Parathyroid adenoma (tissue), 2 donors: ENCODE results near the gene CLBA1.
A peak's percentile ranks its signal among the peaks of the same experiment; 100 is the strongest.

ENCODE experiments used
- H2AFZ ChIP-seq: fragments of 300-600 bp; sonication (generic); one replicate; pipeline ENCODE4 v1.7.0; 2017; ENCODE audit warnings: antibody characterized with exemption, mild to moderate bottlenecking
- H3K27ac ChIP-seq: fragments of 300-600 bp; sonication (generic); one replicate; pipeline ENCODE4 v1.7.0; 2017
- H3K27me3 ChIP-seq: fragments of 300-600 bp; sonication (generic); one replicate; pipeline ENCODE4 v1.7.0; 2017; ENCODE audit warnings: low read length; ENCODE audit not compliant: control insufficient read depth, insufficient read depth
- H3K36me3 ChIP-seq: fragments of 300-600 bp; sonication (generic); one replicate; pipeline ENCODE4 v1.7.0; 2017; ENCODE audit warnings: low read length; ENCODE audit not compliant: control insufficient read depth, insufficient read depth
- H3K4me1 ChIP-seq: fragments of 300-600 bp; sonication (generic); one replicate; pipeline ENCODE4 v1.7.0; 2017; ENCODE audit warnings: control low read depth
- H3K4me2 ChIP-seq: fragments of 300-600 bp; sonication (generic); one replicate; pipeline ENCODE4 v1.7.0; 2017; ENCODE audit warnings: low read length
- H3K4me3 ChIP-seq: fragments of 300-600 bp; sonication (generic); one replicate; pipeline ENCODE4 v1.7.0; 2017; ENCODE audit warnings: low read depth, low read length
- H3K79me2 ChIP-seq: fragments of 300-600 bp; sonication (generic); one replicate; pipeline ENCODE4 v1.7.0; 2017; ENCODE audit warnings: control low read depth
- H3K9ac ChIP-seq: fragments of 300-600 bp; sonication (generic); one replicate; pipeline ENCODE4 v1.7.0; 2017; ENCODE audit warnings: mild to moderate bottlenecking
- H3K9me3 ChIP-seq: fragments of 300-600 bp; sonication (generic); one replicate; pipeline ENCODE4 v1.7.0; 2017; ENCODE audit warnings: low read length; ENCODE audit not compliant: control insufficient read depth
- TF ChIP-seq, protein P1 (sequence below): fragments of 300-600 bp; sonication (generic); IDR thresholded peaks from one replicate; pipeline ENCODE4 v1.7.0; 2017; ENCODE audit warnings: antibody characterized with exemption, mild to moderate bottlenecking
- donor health status: primary hyperparathyroidism.

The CLBA1 gene

DNA sequence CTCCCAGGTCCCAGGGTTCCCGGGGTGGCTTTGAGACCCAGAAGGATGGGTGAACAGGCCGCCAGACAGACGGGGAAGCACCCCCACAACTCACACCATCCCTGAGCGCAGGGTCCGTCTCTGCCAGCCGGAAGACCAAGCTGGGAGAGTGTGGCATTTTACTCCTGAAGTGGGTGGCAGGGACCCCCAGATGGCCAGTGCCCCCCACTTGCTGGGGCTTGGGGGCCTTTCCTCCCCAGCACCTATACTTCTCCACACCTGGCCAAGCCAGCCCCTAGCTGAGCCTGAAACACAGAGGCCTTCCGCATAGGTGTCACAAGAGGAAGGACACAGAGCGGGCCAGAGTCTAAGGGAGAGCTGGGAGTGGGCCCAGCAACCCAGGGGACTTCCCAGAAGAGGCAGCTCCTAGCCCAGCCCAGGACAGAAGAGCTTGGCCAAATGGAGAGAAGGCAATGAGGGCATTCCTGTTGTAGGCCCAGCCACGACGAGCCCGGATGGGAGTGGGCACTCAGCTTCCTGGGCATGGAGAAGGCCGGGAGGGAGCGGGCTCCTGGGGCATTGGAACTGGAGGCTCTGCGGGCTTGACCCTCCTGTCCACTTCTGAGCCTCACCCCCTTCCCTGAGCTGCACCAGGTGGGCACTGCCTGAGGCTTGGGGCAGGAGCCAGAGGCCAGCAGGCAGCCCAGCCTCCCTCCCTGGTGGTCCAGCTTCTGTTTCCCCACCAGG lies 10.8 kb upstream of the CLBA1 start:
- Histone ChIP-seq H3K36me3 (no peaks in the 10 kb centered on the region), H3K9ac (no peak overlapping the region), H2AFZ (no peak overlapping the region), H3K4me1 (peaks cover 44% of the 10 kb centered on the region), H3K27me3 (no peaks in the 10 kb centered on the region), H3K27ac (no peak overlapping the region), H3K4me3 (no peak overlapping the region), H3K9me3 (no peaks in the 10 kb centered on the region), H3K4me2 (no peak overlapping the region), H3K79me2 (no peaks in the 10 kb centered on the region)
- TF ChIP-seq, protein P1, sequence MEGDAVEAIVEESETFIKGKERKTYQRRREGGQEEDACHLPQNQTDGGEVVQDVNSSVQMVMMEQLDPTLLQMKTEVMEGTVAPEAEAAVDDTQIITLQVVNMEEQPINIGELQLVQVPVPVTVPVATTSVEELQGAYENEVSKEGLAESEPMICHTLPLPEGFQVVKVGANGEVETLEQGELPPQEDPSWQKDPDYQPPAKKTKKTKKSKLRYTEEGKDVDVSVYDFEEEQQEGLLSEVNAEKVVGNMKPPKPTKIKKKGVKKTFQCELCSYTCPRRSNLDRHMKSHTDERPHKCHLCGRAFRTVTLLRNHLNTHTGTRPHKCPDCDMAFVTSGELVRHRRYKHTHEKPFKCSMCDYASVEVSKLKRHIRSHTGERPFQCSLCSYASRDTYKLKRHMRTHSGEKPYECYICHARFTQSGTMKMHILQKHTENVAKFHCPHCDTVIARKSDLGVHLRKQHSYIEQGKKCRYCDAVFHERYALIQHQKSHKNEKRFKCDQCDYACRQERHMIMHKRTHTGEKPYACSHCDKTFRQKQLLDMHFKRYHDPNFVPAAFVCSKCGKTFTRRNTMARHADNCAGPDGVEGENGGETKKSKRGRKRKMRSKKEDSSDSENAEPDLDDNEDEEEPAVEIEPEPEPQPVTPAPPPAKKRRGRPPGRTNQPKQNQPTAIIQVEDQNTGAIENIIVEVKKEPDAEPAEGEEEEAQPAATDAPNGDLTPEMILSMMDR: no peak

DNA sequence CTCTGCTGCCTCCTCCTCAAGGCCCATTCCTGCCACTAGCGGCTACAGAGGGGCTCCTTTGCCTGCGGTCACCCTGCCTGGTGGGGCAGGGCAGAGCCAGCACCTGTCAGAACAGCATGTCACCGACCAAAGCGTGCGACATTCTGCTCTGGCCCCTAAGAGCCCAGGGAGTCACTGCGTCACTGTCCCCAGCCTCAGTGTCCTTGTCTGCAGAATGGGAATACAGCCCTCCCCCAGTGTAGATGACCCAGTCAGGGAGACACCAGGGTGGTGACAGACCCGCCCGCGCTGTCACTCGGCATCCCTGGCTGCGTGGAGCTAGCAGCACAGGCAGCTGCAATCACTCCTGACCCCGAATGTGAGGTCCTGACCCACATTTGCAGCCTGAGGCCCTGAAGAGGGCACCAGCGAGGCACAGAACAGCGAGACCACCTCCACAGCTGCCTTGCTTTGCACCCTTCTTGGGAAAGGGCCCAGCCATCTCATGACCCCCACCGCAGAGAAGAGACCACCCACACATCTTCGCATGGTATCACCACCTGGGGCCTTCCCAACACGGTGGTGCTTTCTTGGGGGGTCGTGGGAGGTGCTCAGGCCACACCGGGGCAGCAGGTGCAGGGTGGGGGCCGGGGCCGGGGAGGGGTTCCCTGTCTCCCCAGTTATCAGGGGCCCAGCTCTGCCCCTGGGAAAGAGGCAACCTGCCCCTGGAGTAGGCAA lies 9.9 kb upstream of the CLBA1 start:
- TF ChIP-seq, protein P1: no peak
- H3K36me3 ChIP-seq: no peaks in the 10 kb centered on the region
- H3K4me1 ChIP-seq: peaks cover 49% of the 10 kb centered on the region
- no peak overlapping the region for H3K4me3 ChIP-seq
- H3K27me3 ChIP-seq: no peaks in the 10 kb centered on the region
- no peaks in the 10 kb centered on the region for H3K79me2 ChIP-seq
- no peak overlapping the region for H2AFZ ChIP-seq
- no peak overlapping the region for H3K9ac ChIP-seq
- no peak overlapping the region for H3K4me2 ChIP-seq
- no peak overlapping the region for H3K27ac ChIP-seq
- no peaks in the 10 kb centered on the region for H3K9me3 ChIP-seq

DNA sequence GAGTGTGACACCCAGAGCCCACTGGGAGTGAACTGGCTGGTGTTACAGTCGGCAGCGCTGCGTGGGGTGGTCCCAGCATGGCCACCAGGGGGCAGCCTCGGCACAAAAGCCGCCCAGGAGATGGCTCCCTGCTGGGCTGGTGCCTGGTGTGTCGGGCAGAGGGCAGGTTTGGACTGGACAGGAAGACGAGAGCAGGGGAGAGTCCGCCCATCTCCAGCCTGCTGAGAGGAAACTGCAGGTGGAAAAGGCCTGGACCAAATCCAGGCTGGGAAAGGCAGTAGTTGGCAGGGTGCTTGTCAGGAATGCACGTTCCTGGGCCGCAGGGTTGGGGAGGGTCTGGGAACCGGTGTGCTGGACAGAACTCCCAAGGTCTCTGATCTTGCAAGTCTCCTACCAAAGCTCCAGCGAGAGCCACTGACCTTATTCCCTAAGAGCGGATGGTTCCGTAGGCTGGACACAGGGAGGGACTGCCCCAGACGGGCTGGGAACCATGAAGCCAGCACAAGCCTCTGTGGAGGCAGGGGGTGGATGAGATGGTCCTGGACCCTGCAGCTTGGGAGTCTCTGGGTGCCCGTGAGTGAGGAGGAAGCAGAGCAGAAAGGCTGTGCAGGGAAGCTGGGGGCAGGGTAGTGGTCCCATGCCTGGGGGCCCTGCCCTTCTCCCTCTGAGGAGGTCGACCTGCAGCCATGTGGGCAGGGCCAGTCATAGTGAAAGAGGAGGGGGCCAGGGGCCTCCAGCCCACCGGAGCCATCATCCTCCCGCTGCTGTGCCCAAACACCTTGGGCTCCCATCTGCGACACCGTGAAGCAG lies 9.2 kb upstream of the CLBA1 start:
- peaks cover 48% of the 10 kb centered on the region for H3K4me1 ChIP-seq
- H3K79me2 ChIP-seq: no peaks in the 10 kb centered on the region
- no peak overlapping the region for H3K4me3 ChIP-seq
- TF ChIP-seq, protein P1: peak; percentile 96
- H3K36me3 ChIP-seq: no peaks in the 10 kb centered on the region
- H3K9me3 ChIP-seq: no peaks in the 10 kb centered on the region
- no peak overlapping the region for H3K9ac ChIP-seq
- no peak overlapping the region for H3K27ac ChIP-seq
- H3K27me3 ChIP-seq: no peaks in the 10 kb centered on the region
- H2AFZ ChIP-seq: peak overlapping the region; percentile 2
- no peak overlapping the region for H3K4me2 ChIP-seq

DNA sequence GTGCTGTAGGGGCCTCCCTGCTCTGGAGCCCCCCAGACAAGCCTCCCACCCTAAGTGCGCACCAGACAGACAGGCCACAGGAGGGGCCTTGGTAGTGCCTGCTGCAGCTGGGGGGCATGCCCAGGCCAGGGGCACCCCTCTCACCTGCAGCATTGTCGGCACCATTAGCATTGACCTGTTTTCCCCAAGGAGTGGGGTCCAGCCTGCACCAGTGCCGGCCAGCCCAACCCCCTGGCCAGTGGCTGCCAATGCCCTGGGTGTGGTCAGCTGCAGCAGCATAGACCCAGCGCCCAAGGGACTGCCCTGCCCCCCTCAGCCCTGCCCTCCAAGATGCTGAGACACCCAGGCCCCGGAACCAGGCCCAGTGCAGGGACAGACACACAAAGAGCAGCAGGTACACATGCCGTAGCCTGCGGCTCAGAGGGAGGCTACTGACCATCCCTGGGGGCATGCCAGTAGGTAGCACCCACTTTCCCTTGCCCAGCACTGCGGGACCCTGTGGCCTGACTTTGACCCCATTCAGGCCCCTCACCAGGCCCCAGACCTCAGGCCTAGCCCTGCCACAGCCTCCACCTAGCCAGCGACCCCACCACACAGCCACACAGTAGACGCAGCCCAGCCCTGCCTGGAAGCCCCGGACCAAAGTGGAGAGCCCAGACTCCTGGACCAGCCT lies 8.4 kb upstream of the CLBA1 start:
- no peaks in the 10 kb centered on the region for H3K27me3 ChIP-seq
- peak overlapping the region; percentile 66 for H3K4me2 ChIP-seq
- peak overlapping the region; percentile 65 for H2AFZ ChIP-seq
- H3K9ac ChIP-seq: no peak overlapping the region
- H3K27ac ChIP-seq: no peak overlapping the region
- TF ChIP-seq, protein P1: no peak
- H3K4me3 ChIP-seq: peak overlapping the region; percentile 11
- H3K9me3 ChIP-seq: no peaks in the 10 kb centered on the region
- no peaks in the 10 kb centered on the region for H3K79me2 ChIP-seq
- H3K36me3 ChIP-seq: no peaks in the 10 kb centered on the region
- H3K4me1 ChIP-seq: peaks cover 41% of the 10 kb centered on the region
